ENCODE measurements around the gene DSCAML1.

The DSCAML1 gene

GRCh38 chr11:117392001-117392690, 404.9 kb downstream of the DSCAML1 start:
- Histone ChIP-seq H3K9ac (ENCODE audit: low read length) (no peak overlapping the region), H3K36me3 (ENCODE audit: insufficient read depth, low read length) (peaks cover 68% of the 10 kb centered on the region), H3K4me3 (ENCODE audit: low read depth in 1 of 2, low read length in 2 of 2) (no peak overlapping the region), H3K9me3 (ENCODE audit: low read length) (no peaks in the 10 kb centered on the region), H3K27me3 (ENCODE audit: control insufficient read depth in 1 of 2, insufficient read depth in 2 of 2, low read length in 2 of 2) (no peaks in the 10 kb centered on the region), H3K4me1 (ENCODE audit: insufficient read depth, low read length) (no peaks in the 10 kb centered on the region), H3K27ac (ENCODE audit: low read depth, low read length) (no peak overlapping the region)

- H3K4me1 ChIP-seq (ENCODE audit: insufficient read depth, low read length), result no peaks in the 10 kb centered on the region
- H3K4me3 ChIP-seq (ENCODE audit: low read depth in 1 of 2, low read length in 2 of 2), result no peak overlapping the region
- H3K9ac ChIP-seq (ENCODE audit: low read length), result no peak overlapping the region
- H3K27ac ChIP-seq (ENCODE audit: low read depth, low read length), result no peak overlapping the region
- no peaks in the 10 kb centered on the region for H3K9me3 ChIP-seq (ENCODE audit: low read length)
- H3K36me3 ChIP-seq (ENCODE audit: insufficient read depth, low read length), result peaks cover 68% of the 10 kb centered on the region
- no peaks in the 10 kb centered on the region for H3K27me3 ChIP-seq (ENCODE audit: control insufficient read depth in 1 of 2, insufficient read depth in 2 of 2, low read length in 2 of 2)
Measured at GRCh38 chr11:117391181-117391580, 405.8 kb downstream of the DSCAML1 start.

- Histone ChIP-seq H3K4me1 (ENCODE audit: insufficient read depth, low read length) (no peaks in the 10 kb centered on the region), H3K27ac (ENCODE audit: low read depth, low read length) (no peak overlapping the region), H3K9ac (ENCODE audit: low read length) (no peak overlapping the region), H3K9me3 (ENCODE audit: low read length) (no peaks in the 10 kb centered on the region), H3K4me3 (ENCODE audit: low read depth in 1 of 2, low read length in 2 of 2) (no peak overlapping the region), H3K27me3 (ENCODE audit: control insufficient read depth in 1 of 2, insufficient read depth in 2 of 2, low read length in 2 of 2) (no peaks in the 10 kb centered on the region), H3K36me3 (ENCODE audit: insufficient read depth, low read length) (peaks cover 70% of the 10 kb centered on the region)
Measured at GRCh38 chr11:117390743-117391142, 406.3 kb downstream of the DSCAML1 start.

GRCh38 chr11:117387992-117388755, 408.8 kb downstream of the DSCAML1 start:
- peaks cover 51% of the 10 kb centered on the region for H3K36me3 ChIP-seq (ENCODE audit: insufficient read depth, low read length)

GRCh38 chr11:117385906-117386305, 411.1 kb downstream of the DSCAML1 start:
- peaks cover 43% of the 10 kb centered on the region for H3K36me3 ChIP-seq (ENCODE audit: insufficient read depth, low read length)

More at GRCh38 chr11:117387992-117388755, 408.8 kb downstream of the DSCAML1 start:
- Histone ChIP-seq H3K4me1 (ENCODE audit: insufficient read depth, low read length) (no peaks in the 10 kb centered on the region), H3K27me3 (ENCODE audit: control insufficient read depth in 1 of 2, insufficient read depth in 2 of 2, low read length in 2 of 2) (no peaks in the 10 kb centered on the region), H3K4me3 (ENCODE audit: low read depth in 1 of 2, low read length in 2 of 2) (no peak overlapping the region), H3K9ac (ENCODE audit: low read length) (no peak overlapping the region), H3K9me3 (ENCODE audit: low read length) (no peaks in the 10 kb centered on the region), H3K27ac (ENCODE audit: low read depth, low read length) (no peak overlapping the region)

GRCh38 chr11:117385471-117385870, 411.5 kb downstream of the DSCAML1 start:
- Histone ChIP-seq H3K9me3 (ENCODE audit: low read length) (no peaks in the 10 kb centered on the region), H3K27me3 (ENCODE audit: control insufficient read depth in 1 of 2, insufficient read depth in 2 of 2, low read length in 2 of 2) (no peaks in the 10 kb centered on the region), H3K27ac (ENCODE audit: low read depth, low read length) (no peak overlapping the region), H3K9ac (ENCODE audit: low read length) (no peak overlapping the region), H3K4me3 (ENCODE audit: low read depth in 1 of 2, low read length in 2 of 2) (no peak overlapping the region), H3K4me1 (ENCODE audit: insufficient read depth, low read length) (no peaks in the 10 kb centered on the region), H3K36me3 (ENCODE audit: insufficient read depth, low read length) (peaks cover 45% of the 10 kb centered on the region)

More at GRCh38 chr11:117385906-117386305, 411.1 kb downstream of the DSCAML1 start:
- no peak overlapping the region for H3K27ac ChIP-seq (ENCODE audit: low read depth, low read length)
- H3K4me3 ChIP-seq (ENCODE audit: low read depth in 1 of 2, low read length in 2 of 2), result no peak overlapping the region
- no peaks in the 10 kb centered on the region for H3K27me3 ChIP-seq (ENCODE audit: control insufficient read depth in 1 of 2, insufficient read depth in 2 of 2, low read length in 2 of 2)
- no peak overlapping the region for H3K9ac ChIP-seq (ENCODE audit: low read length)
- no peaks in the 10 kb centered on the region for H3K4me1 ChIP-seq (ENCODE audit: insufficient read depth, low read length)
- H3K9me3 ChIP-seq (ENCODE audit: low read length), result no peaks in the 10 kb centered on the region

- Histone ChIP-seq H3K27ac (ENCODE audit: low read depth, low read length) (no peak overlapping the region), H3K36me3 (ENCODE audit: insufficient read depth, low read length) (peaks cover 48% of the 10 kb centered on the region)
Measured at GRCh38 chr11:117384045-117384444, 413.0 kb downstream of the DSCAML1 start.

GRCh38 chr11:117382746-117383145, 414.3 kb downstream of the DSCAML1 start:
- H3K4me1 ChIP-seq (ENCODE audit: insufficient read depth, low read length), result no peaks in the 10 kb centered on the region
- no peak overlapping the region for H3K27ac ChIP-seq (ENCODE audit: low read depth, low read length)
- H3K27me3 ChIP-seq (ENCODE audit: control insufficient read depth in 1 of 2, insufficient read depth in 2 of 2, low read length in 2 of 2), result no peaks in the 10 kb centered on the region
- no peaks in the 10 kb centered on the region for H3K9me3 ChIP-seq (ENCODE audit: low read length)
- no peak overlapping the region for H3K4me3 ChIP-seq (ENCODE audit: low read depth in 1 of 2, low read length in 2 of 2)
- peaks cover 48% of the 10 kb centered on the region for H3K36me3 ChIP-seq (ENCODE audit: insufficient read depth, low read length)
- H3K9ac ChIP-seq (ENCODE audit: low read length), result no peak overlapping the region

More at GRCh38 chr11:117384045-117384444, 413.0 kb downstream of the DSCAML1 start:
- Histone ChIP-seq H3K27me3 (ENCODE audit: control insufficient read depth in 1 of 2, insufficient read depth in 2 of 2, low read length in 2 of 2) (no peaks in the 10 kb centered on the region), H3K4me1 (ENCODE audit: insufficient read depth, low read length) (no peaks in the 10 kb centered on the region), H3K9ac (ENCODE audit: low read length) (no peak overlapping the region), H3K4me3 (ENCODE audit: low read depth in 1 of 2, low read length in 2 of 2) (no peak overlapping the region), H3K9me3 (ENCODE audit: low read length) (no peaks in the 10 kb centered on the region)

GRCh38 chr11:117381481-117382387, 415.3 kb downstream of the DSCAML1 start:
- Histone ChIP-seq H3K4me1 (ENCODE audit: insufficient read depth, low read length) (no peaks in the 10 kb centered on the region), H3K27me3 (ENCODE audit: control insufficient read depth in 1 of 2, insufficient read depth in 2 of 2, low read length in 2 of 2) (no peaks in the 10 kb centered on the region), H3K36me3 (ENCODE audit: insufficient read depth, low read length) (peaks cover 40% of the 10 kb centered on the region), H3K27ac (ENCODE audit: low read depth, low read length) (no peak overlapping the region), H3K9me3 (ENCODE audit: low read length) (no peaks in the 10 kb centered on the region), H3K4me3 (ENCODE audit: low read depth in 1 of 2, low read length in 2 of 2) (no peak overlapping the region), H3K9ac (ENCODE audit: low read length) (no peak overlapping the region)

- no peak overlapping the region for H3K4me3 ChIP-seq (ENCODE audit: low read depth in 1 of 2, low read length in 2 of 2)
- peaks cover 41% of the 10 kb centered on the region for H3K36me3 ChIP-seq (ENCODE audit: insufficient read depth, low read length)
- no peak overlapping the region for H3K27ac ChIP-seq (ENCODE audit: low read depth, low read length)
- no peaks in the 10 kb centered on the region for H3K27me3 ChIP-seq (ENCODE audit: control insufficient read depth in 1 of 2, insufficient read depth in 2 of 2, low read length in 2 of 2)
- no peaks in the 10 kb centered on the region for H3K9me3 ChIP-seq (ENCODE audit: low read length)
- H3K4me1 ChIP-seq (ENCODE audit: insufficient read depth, low read length), result no peaks in the 10 kb centered on the region
- no peak overlapping the region for H3K9ac ChIP-seq (ENCODE audit: low read length)
Measured at GRCh38 chr11:117380676-117381075, 416.3 kb downstream of the DSCAML1 start.

Measured in muscle layer of colon (tissue), 2 donors.